Kasumi-1 (cell line): ENCODE data around the gene ZFHX3.
"Not testable (repeated sequence)": the region's sequence is repeated elsewhere in the genome, so short reads cannot be mapped to it uniquely, and the experiment has no call there.

Experiments
- DNase-seq, 2 experiments: peaks; one replicate each; lab custom pipeline; 2025; lab: John Stamatoyannopoulos, UW

Gene ZFHX3, protein sequence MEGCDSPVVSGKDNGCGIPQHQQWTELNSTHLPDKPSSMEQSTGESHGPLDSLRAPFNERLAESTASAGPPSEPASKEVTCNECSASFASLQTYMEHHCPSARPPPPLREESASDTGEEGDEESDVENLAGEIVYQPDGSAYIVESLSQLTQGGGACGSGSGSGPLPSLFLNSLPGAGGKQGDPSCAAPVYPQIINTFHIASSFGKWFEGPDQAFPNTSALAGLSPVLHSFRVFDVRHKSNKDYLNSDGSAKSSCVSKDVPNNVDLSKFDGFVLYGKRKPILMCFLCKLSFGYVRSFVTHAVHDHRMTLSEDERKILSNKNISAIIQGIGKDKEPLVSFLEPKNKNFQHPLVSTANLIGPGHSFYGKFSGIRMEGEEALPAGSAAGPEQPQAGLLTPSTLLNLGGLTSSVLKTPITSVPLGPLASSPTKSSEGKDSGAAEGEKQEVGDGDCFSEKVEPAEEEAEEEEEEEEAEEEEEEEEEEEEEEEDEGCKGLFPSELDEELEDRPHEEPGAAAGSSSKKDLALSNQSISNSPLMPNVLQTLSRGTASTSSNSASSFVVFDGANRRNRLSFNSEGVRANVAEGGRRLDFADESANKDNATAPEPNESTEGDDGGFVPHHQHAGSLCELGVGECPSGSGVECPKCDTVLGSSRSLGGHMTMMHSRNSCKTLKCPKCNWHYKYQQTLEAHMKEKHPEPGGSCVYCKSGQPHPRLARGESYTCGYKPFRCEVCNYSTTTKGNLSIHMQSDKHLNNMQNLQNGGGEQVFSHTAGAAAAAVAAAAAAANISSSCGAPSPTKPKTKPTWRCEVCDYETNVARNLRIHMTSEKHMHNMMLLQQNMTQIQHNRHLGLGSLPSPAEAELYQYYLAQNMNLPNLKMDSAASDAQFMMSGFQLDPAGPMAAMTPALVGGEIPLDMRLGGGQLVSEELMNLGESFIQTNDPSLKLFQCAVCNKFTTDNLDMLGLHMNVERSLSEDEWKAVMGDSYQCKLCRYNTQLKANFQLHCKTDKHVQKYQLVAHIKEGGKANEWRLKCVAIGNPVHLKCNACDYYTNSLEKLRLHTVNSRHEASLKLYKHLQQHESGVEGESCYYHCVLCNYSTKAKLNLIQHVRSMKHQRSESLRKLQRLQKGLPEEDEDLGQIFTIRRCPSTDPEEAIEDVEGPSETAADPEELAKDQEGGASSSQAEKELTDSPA (N-terminal part only)

GRCh38 chr16:73047536-73048291 is at the start of gene ZFHX3:
Gene ZFHX3, minus strand, starts transcription at chr16:73048128. Its CDS starts 87,983 bp downstream, at chr16:72960145.
- peak; percentile 58 to 61 for DNase-seq

DNA sequence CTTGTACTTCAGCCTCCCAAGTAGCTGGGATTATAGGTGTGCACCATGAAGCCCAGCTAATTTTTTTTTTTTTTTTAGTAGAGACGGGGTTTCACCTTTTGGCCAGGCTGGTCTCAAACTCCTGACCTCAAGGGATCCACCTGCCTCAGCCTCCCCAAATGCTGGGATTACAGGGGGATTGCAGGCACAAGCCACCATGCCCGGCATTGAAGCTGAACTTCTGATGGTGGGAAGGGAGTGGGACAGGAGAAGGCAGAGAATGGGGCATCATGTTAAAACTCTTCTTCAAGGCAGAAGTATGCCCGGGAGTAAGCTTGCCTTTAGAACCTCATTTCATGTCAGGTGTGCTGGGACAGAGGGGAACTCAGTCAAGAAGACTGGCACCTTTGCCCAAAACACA is 48.6 kb upstream of the ZFHX3 start:
- DNase-seq = no peak

GRCh38 chr16:73095885-73096421 is 48.0 kb upstream of the ZFHX3 start:
- DNase-seq = no peak

- no peak for DNase-seq
Measured at GRCh38 chr16:73095142-73095820, 47.4 kb upstream of the ZFHX3 start.

GRCh38 chr16:73094371-73094770 is 46.4 kb upstream of the ZFHX3 start:
- no peak for DNase-seq

DNA sequence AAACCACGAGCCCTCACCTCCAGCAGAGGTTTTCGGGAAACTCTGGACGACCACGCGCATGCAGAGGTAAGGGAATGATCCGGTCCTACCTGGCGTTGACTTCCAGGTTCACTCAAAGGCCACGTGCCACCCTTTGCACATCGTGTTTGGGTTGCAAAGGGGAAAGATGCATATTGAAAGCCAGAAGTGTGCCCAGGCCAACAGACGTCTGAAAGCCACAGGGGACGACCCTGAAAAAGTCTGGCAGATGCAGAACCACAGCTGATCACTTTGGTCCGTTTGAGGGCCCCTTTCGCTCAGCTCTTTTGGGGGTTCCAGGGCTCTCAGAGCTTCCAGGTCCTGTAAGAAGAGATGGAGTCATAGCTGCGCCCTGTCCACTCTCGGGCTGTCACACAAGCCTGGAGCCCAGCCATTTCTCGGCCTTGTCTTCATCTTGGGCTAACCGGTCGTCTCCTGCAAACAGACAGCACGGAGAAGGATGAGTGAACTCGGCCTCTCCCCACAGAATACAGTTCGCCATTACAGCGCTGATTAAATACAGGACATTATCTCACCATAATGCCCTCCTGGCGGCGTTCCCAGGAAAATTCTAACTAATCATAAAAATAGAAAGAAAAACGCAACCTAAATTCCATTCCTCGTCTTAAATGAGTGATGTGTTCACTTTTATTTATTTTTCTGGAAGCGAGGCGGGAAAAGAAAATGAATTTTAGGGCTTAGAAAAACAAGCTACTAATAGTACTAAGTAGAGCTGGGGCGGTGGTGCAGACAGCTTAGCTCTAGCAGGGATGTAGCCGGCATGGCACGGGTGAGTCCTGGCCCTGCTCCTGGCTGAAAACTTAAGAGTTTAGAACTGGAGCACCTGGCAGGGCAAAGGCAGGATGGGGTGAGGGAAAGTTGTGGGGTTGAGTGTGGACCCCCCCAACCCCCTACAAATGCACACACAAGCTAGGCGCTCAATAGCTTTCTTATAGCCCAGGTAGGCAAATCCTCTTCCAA is 45.5 kb upstream of the ZFHX3 start:
- DNase-seq = no peak

GRCh38 chr16:73092236-73092781 is 44.4 kb upstream of the ZFHX3 start:
- peak in 1 of 2 experiments; percentile 42 for DNase-seq

- no peak for DNase-seq
Measured at GRCh38 chr16:73091174-73091573, 43.2 kb upstream of the ZFHX3 start.

DNA sequence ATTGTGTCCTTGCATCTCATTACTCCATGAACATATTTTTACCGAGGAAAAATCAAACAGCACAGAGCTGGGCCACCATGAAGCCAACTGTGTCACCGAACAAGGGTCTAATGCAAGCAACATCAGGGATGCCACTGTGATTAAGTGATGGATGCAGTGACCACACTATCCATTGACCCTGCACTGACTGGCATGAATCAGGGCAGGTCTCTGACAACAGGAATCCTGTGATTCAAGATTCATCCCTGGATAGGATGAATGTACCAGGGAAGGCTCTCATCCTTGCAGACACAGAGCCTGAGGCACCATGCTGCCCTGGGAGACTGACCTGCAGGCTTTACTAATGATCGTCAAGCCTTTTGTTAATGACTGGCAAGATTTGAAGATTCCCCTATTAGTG is 41.5 kb upstream of the ZFHX3 start:
- DNase-seq = no peak

DNA sequence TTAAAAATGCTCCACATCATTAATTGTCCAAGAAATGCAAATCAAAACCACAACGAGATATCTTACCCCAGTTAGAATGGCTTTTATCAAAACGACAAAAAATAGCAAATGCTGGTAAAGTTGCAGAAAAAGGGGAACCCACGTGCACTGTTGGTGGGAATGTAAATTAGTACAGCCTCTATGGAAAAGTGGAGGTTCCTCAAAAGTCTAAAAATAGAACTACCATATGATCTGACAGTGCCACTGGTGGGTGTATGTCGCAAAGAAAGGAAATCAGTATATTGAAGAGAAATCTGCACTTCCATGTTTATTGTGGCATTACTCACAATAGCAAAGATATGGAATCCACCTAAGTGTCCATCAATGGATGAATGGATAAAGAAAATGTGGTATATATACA is 38.2 kb upstream of the ZFHX3 start:
- DNase-seq = peak; percentile 87 to 89

GRCh38 chr16:73083271-73083670 is 35.3 kb upstream of the ZFHX3 start:
- DNase-seq = no peak

GRCh38 chr16:73082634-73083051 is 34.7 kb upstream of the ZFHX3 start:
- not testable (repeated sequence) for DNase-seq

DNA sequence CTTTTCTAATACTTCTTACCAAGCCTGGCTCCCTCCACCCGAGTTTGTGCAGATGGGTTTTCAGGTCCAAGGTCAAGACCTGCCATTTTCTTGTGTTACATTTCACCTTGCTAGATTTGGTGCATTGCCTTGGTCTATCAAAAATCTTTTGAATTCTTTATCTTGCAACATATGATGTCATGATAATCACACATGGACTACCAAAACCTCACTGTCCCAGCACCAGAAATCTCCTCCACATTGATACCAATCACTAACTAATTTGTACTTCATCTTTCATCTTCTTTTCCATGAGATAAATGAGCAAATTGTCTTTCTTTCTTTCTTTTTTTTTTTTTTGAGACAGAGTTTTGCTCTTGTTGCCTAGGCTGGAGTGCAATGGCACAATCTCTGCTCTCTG is 33.0 kb upstream of the ZFHX3 start:
- DNase-seq = no peak

- DNase-seq = no peak
Measured at GRCh38 chr16:73076324-73076810, 28.4 kb upstream of the ZFHX3 start.

DNA sequence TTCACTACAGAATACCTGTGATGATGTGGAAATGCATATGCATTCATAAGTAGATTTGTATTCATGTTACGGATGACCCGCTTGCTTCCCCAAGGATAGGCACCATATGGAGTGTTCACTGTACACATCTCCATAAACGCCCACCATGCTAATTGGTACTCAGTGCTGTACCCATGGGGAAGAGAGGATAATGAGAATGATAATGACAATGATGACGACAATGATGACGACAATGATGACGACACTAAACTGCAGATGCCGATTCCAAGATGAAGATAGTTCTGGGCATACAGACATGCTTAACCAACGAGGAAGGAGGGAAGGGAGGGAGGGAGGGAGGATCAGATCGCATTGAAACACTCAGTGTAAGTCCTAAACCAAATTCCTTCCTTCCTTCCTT is 26.5 kb upstream of the ZFHX3 start:
- no peak for DNase-seq

GRCh38 chr16:73072051-73072450 is 24.1 kb upstream of the ZFHX3 start:
- DNase-seq = not testable (repeated sequence)

DNA sequence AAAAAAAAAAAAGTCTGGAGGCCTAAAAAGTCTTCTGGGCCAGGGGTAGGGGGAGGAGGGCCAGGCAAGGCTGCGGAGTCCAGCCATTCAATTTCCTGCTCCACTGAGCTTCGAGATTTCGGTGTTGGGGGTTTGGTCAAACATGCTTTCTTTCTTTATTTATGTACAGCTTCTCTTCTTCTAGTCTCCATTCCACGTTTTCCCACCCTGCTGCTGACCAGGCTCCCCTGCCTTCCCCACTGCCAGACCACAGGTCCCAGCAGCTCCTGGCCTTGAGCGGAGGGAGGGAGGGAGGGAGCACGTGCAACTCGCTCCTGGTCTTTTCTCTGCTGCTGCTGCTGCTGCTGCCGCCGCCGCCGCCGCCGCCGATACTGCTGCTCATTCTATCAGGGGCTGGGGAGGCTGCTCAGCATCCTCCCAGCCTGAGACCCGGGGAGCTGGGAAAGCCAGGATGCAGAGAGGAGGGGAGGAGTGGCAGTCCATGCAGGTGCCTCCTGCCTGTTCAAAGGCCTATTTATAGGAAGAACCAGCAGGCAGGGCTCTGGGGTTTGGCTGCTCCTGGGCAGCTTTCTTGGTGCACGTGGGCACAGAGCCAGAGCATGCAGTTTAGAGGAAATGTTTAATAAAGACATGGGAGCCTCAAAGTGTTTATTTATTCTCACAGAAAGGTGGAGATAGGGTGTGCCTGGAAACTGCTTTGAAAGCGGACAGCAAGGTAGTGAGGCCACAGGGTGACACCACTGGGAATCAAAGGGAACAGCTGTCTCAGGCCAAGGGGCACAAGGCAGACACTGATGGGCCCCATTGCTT is 23.4 kb upstream of the ZFHX3 start:
- DNase-seq = no peak
